ENCODE results near the gene CLK4.
"Not testable (repeated sequence)": the region's sequence is repeated elsewhere in the genome, so short reads cannot be mapped to it uniquely, and the experiment has no call there.

Gene CLK4

GRCh38 chr5:178585421-178585820 lies 41.4 kb downstream of the CLK4 start:
- TF ChIP-seq, protein P1, sequence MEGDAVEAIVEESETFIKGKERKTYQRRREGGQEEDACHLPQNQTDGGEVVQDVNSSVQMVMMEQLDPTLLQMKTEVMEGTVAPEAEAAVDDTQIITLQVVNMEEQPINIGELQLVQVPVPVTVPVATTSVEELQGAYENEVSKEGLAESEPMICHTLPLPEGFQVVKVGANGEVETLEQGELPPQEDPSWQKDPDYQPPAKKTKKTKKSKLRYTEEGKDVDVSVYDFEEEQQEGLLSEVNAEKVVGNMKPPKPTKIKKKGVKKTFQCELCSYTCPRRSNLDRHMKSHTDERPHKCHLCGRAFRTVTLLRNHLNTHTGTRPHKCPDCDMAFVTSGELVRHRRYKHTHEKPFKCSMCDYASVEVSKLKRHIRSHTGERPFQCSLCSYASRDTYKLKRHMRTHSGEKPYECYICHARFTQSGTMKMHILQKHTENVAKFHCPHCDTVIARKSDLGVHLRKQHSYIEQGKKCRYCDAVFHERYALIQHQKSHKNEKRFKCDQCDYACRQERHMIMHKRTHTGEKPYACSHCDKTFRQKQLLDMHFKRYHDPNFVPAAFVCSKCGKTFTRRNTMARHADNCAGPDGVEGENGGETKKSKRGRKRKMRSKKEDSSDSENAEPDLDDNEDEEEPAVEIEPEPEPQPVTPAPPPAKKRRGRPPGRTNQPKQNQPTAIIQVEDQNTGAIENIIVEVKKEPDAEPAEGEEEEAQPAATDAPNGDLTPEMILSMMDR (IDR thresholded peaks at IDR 0.05; ENCODE audit: low read depth, low read length, missing control alignments), result peak; percentile 4
- H3K27me3 ChIP-seq (replicated peaks), result peaks cover 28% of the 10 kb centered on the region
- H3K36me3 ChIP-seq (replicated peaks); H3K4me3 ChIP-seq (ENCODE audit: low read depth, low read length); H3K27ac ChIP-seq; in situ Hi-C loops (cut with HindIII; ENCODE audit: low pct_ligation_motif_present, low sequenced_read_pairs); DNase-seq: not testable (repeated sequence)

- H3K27me3 ChIP-seq (replicated peaks), result peaks cover 15% of the 10 kb centered on the region
- in situ Hi-C loops (cut with HindIII; ENCODE audit: low pct_ligation_motif_present, low sequenced_read_pairs), result no loop called here
- TF ChIP-seq, protein P1 (IDR thresholded peaks at IDR 0.05; ENCODE audit: low read depth, low read length, missing control alignments), result no peak
- no peak overlapping the region for H3K27ac ChIP-seq
- H3K4me3 ChIP-seq (ENCODE audit: low read depth, low read length), result no peak overlapping the region
- DNase-seq, result no peak
- H3K36me3 ChIP-seq (replicated peaks), result no peaks in the 10 kb centered on the region
Observed at GRCh38 chr5:178583279-178583678, 43.6 kb downstream of the CLK4 start.

DNA sequence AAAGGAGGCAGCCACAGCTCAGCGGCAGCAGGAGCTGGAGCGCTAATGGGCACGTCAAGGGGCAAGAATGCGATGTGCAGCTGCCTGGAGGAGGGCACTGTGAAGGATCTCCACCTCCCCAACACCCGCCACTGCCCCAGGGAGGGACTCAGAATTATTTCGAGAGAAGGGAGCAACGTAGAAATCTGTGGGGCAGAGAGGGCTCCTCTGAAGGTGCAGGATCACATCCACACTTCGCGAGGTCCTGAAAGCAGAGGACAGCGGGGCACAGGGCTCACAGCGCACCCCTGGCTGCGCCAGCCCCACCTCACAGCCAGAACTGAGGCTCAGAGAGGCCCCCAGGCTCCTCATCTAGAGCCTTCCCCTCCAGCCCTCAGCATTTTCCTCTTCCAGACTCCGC lies 44.6 kb downstream of the CLK4 start:
- no peak for DNase-seq
- H3K27ac ChIP-seq, result no peak overlapping the region
- H3K36me3 ChIP-seq (replicated peaks), result no peaks in the 10 kb centered on the region
- in situ Hi-C loops (cut with HindIII; ENCODE audit: low pct_ligation_motif_present, low sequenced_read_pairs), result no loop called here
- H3K27me3 ChIP-seq (replicated peaks), result peaks cover 8% of the 10 kb centered on the region
- TF ChIP-seq, protein P1 (IDR thresholded peaks at IDR 0.05; ENCODE audit: low read depth, low read length, missing control alignments), result no peak
- no peak overlapping the region for H3K4me3 ChIP-seq (ENCODE audit: low read depth, low read length)

DNA sequence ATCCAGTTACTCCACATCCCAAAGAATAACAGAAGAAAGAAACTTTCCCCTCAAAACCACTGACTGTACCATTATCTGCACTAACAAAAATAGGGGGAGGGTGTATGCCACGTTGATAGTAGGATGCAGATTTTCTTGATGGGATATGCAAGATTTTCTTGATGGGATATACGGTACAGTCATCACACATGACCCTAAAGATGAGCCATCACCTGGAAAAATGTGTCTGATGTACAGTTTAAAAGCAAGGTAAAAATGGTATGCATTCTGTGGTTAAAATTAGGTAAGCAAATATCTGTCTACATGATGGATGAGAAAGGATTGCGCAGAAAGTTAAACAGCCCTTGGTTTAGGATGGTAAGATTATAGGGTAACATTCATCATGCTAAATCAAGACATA lies 45.2 kb downstream of the CLK4 start:
- H3K36me3 ChIP-seq (replicated peaks), result no peaks in the 10 kb centered on the region
- in situ Hi-C loops (cut with HindIII; ENCODE audit: low pct_ligation_motif_present, low sequenced_read_pairs), result no loop called here
- TF ChIP-seq, protein P1 (IDR thresholded peaks at IDR 0.05; ENCODE audit: low read depth, low read length, missing control alignments), result no peak
- peaks cover 4% of the 10 kb centered on the region for H3K27me3 ChIP-seq (replicated peaks)
- H3K27ac ChIP-seq, result no peak overlapping the region
- DNase-seq, result no peak
- H3K4me3 ChIP-seq (ENCODE audit: low read depth, low read length), result no peak overlapping the region

DNA sequence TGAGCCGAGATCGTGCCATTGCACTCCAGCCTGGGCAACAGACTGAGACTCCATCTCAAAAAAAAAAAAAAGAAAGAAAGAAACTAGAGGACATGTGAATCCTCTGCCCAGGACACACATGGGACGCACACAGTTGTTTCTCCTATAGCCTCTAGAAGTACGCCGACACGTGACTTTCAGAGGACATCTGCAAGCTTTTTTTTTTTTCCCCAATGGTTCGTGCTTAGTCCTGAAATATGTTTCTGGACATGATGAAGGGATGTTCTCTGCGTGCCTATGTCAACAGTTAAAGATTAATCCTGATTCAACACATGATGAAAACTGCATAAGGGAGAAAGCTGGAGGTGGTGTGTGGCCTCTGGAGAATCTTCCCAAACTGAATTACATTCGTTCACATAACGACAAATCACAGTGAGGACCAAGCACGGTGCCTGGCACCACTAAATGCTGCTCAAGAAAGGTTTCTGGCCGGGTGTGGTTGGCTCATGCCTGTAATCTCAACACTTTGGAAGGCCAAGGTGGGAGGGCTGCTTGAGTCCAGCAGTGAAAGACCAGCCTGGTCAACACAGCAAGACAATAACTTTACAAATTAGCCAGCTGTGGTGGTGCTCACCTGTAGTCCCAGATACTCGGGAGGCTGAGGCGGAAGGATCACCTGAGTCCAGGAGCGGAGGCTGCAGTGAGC lies 46.4 kb downstream of the CLK4 start:
- Histone ChIP-seq H3K27me3 (replicated peaks) (peaks cover 8% of the 10 kb centered on the region), H3K4me3 (ENCODE audit: low read depth, low read length) (no peak overlapping the region), H3K36me3 (replicated peaks) (no peaks in the 10 kb centered on the region), H3K27ac (no peak overlapping the region)
- in situ Hi-C loops (cut with HindIII; ENCODE audit: low pct_ligation_motif_present, low sequenced_read_pairs), result no loop called here
- TF ChIP-seq, protein P1 (IDR thresholded peaks at IDR 0.05; ENCODE audit: low read depth, low read length, missing control alignments), result no peak
- DNase-seq, result no peak

DNA sequence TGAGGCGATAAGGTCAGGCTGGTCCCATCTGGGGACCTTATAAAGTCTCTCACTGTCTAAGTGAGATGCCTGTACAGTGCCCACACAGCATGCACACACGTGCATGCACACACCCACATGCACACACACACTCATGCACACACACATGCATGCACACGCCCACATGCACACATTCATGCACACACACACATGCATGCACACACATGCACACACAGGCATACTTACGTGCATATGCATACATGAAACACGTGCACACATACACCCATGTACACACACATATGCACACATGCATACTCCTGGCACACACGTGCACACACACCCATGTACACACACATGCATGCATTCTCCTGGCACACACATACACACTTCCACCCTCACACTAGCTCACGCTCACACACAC lies 48.9 kb downstream of the CLK4 start:
- no peak overlapping the region for H3K4me3 ChIP-seq (ENCODE audit: low read depth, low read length)
- peaks cover 8% of the 10 kb centered on the region for H3K27me3 ChIP-seq (replicated peaks)
- no peaks in the 10 kb centered on the region for H3K36me3 ChIP-seq (replicated peaks)
- no peak for DNase-seq
- no peak overlapping the region for H3K27ac ChIP-seq
- in situ Hi-C loops (cut with HindIII; ENCODE audit: low pct_ligation_motif_present, low sequenced_read_pairs), result no loop called here
- TF ChIP-seq, protein P1 (IDR thresholded peaks at IDR 0.05; ENCODE audit: low read depth, low read length, missing control alignments), result no peak
